HCT116 (cell line): ENCODE data around the gene NNT.

Experiments
- CTCF ChIP-seq, 3 experiments: fragments of 200-600 bp in 1 of 3; sonication (generic) in 1 of 3; IDR thresholded peaks in 2 of 3; conservative IDR thresholded peaks in 1 of 3; 2 replicates each; pipeline ENCODE4 v1.5.1; 2012 to 2017; ENCODE audit warnings: low read depth in 2 of 3, low read length in 2 of 3, antibody characterized with exemption in 1 of 3, borderline replicate concordance in 1 of 3, control low read depth in 1 of 3, mild to moderate bottlenecking in 1 of 3, mixed read lengths in 1 of 3, mixed run types in 1 of 3, moderate library complexity in 1 of 3; ENCODE audit not compliant: insufficient read depth in 1 of 3
- EZH2phosphoT487 ChIP-seq: fragments of 200-600 bp; IDR thresholded peaks from 2 replicates; pipeline ENCODE4 v1.6.1; 2018; ENCODE audit warnings: antibody characterized with exemption, borderline replicate concordance
- MAX ChIP-seq: IDR thresholded peaks from 2 replicates; pipeline ENCODE4 v1.6.1; 2012
- POLR2AphosphoS5 ChIP-seq: IDR thresholded peaks from 2 replicates; pipeline ENCODE4 v1.6.1; 2011; ENCODE audit warnings: mild to moderate bottlenecking, low read depth, low read length, moderate library complexity

- TF ChIP-seq POLR2AphosphoS5 (no peak), CTCF (IDR thresholded peaks at IDR 0.05 in 2 of 3, conservative IDR thresholded peaks at IDR 0.05 in 1 of 3; ENCODE audit: borderline replicate concordance in 1 of 3, insufficient read depth in 1 of 3, low read depth in 2 of 3, low read length in 2 of 3) (no peak), EZH2phosphoT487 (no peak), MAX (no peak)
These were observed 10.4 kb downstream of the NNT start for GRCh38 chr5:43613370-43613769.
